Measurements from ENCODE around the gene TSPAN5.

The TSPAN5 gene

DNA sequence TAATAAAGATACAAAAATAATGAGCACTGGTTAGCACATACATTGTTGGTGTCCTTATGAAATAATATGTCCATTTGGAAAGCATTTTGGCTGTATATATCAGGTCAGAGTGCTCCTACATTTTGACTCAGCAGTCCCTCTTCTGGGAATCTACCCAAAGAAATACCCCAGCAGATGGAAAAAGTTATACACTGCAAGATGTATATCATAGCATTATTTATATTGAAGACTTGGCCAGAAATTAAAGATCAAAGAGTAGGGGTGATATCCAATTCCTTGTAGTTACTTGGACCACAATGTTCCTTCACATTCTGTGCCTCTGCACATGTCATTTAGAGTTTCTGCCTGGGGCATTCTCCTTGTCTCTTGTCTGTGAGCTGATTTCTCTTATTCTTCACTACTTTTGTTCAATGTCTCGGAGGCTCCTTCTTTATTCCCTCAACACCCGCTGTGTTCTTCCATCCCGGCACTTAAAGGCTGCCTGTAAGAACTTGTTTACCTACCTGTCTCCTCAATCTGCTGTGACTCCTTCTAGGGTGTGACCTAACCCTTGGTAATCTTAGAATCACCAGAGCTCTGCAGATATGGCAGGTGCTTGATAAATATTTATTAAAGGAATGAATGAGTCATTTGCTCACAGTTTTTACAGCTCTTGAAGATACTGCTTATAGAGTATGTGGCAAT lies 3.1 kb upstream of the TSPAN5 start:
- Mint-ChIP-seq H3K4me1 (peaks cover 72% of the 10 kb centered on the region), H3K4me3 (no peak overlapping the region), H3K27me3 (no peaks in the 10 kb centered on the region), H3K9me3 (no peaks in the 10 kb centered on the region), H3K36me3 (no peaks in the 10 kb centered on the region), H3K27ac (peak overlapping the region; percentile 99)

DNA sequence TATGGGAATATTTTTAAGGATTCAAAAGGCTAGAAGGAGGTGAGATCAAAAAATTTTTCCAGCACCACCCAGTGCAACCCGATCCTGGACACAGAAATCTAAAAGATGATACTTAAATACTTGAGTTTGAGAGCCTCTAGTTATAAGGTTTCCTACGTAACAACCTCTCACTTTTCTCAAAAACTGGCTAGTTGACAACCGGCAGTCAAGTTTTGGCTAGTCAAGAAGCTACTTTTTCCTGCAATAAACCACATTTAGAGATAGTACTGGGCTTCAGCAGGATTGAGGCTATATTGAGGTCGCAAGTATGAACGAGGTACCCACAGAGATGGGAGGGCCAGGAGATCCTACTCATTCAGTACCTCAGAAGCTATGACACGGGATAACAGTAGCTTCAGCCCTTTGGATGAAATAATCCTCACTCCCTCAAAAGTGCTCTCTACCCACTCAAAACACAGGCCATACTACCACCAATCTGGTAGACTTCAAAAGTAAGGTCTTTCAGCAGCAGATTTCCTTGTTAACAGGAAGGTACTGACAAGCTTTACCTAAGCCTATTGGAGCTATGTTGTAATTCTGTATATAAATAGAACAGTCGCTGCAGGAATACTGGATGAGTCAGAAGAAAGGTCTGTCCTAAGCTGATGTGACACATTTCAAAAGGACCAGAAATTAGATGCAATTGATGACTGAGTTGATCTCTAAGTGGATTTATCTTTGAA lies 1.5 kb upstream of the TSPAN5 start:
- no peaks in the 10 kb centered on the region for H3K9me3 Mint-ChIP-seq
- H3K36me3 Mint-ChIP-seq = no peaks in the 10 kb centered on the region
- H3K27ac Mint-ChIP-seq = peak overlapping the region; percentile 79
- H3K27me3 Mint-ChIP-seq = no peaks in the 10 kb centered on the region
- peaks cover 80% of the 10 kb centered on the region for H3K4me1 Mint-ChIP-seq
- peak overlapping the region; percentile 84 for H3K4me3 Mint-ChIP-seq

DNA sequence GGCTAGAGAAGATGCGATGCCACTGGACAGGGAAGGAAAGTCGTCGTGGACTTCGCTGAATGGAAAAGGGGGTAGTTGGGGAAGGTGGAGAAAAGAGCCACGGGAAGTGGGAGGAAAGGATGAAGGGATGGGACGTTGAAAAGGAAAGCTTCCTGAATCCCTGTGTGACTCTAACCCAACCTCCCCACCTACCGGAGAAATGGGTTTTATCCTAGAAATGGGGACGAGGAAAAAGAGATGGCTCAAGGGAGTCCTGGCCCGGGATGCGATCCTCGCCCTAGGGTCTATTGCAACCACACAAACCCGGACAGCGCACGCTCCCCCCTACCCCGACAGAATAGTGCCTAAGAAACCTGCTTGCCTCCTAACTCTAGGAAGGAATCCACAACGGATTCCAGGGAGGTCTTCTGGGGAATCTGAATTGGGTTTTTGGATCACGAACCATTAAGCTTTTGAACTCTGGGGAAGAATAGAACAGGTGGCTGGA lies 738 bp upstream of the TSPAN5 start:
- peak overlapping the region; percentile 84 for H3K4me3 Mint-ChIP-seq
- no peaks in the 10 kb centered on the region for H3K36me3 Mint-ChIP-seq
- peaks cover 78% of the 10 kb centered on the region for H3K4me1 Mint-ChIP-seq
- H3K27me3 Mint-ChIP-seq = no peaks in the 10 kb centered on the region
- H3K27ac Mint-ChIP-seq = peak overlapping the region; percentile 66
- no peaks in the 10 kb centered on the region for H3K9me3 Mint-ChIP-seq

GRCh38 chr4:98657531-98658286 lies 702 bp downstream of the TSPAN5 start:
- H3K36me3 Mint-ChIP-seq = no peaks in the 10 kb centered on the region
- peak overlapping the region; percentile 95 for H3K4me3 Mint-ChIP-seq

DNA sequence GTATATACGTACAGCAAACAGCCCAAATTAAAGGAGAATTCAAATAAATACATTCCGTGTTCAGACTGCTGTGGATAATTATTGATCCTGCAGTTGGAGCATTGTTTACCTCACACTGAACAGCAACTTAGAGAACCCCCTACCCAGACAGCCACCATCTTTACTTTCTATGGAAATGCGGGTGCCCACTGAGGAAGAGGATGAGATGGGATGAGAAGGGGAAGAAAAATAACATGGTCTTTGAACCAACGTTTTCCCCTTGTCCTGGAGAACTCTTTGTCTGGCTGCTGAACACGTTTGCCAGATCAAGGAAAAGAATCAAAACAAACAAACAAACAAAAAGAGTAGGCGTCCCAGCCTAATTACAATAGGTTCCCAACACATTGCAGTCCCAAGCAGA lies 1.5 kb downstream of the TSPAN5 start:
- H3K9me3 Mint-ChIP-seq = no peaks in the 10 kb centered on the region
- peaks cover 74% of the 10 kb centered on the region for H3K4me1 Mint-ChIP-seq
- peak overlapping the region; percentile 95 for H3K4me3 Mint-ChIP-seq
- no peaks in the 10 kb centered on the region for H3K36me3 Mint-ChIP-seq
- H3K27ac Mint-ChIP-seq = peak overlapping the region; percentile 31
- H3K27me3 Mint-ChIP-seq = no peaks in the 10 kb centered on the region

More at GRCh38 chr4:98657531-98658286, 702 bp downstream of the TSPAN5 start:
- no peaks in the 10 kb centered on the region for H3K27me3 Mint-ChIP-seq
- H3K27ac Mint-ChIP-seq = peak overlapping the region; percentile 88
- no peaks in the 10 kb centered on the region for H3K9me3 Mint-ChIP-seq
- H3K4me1 Mint-ChIP-seq = peaks cover 78% of the 10 kb centered on the region

DNA sequence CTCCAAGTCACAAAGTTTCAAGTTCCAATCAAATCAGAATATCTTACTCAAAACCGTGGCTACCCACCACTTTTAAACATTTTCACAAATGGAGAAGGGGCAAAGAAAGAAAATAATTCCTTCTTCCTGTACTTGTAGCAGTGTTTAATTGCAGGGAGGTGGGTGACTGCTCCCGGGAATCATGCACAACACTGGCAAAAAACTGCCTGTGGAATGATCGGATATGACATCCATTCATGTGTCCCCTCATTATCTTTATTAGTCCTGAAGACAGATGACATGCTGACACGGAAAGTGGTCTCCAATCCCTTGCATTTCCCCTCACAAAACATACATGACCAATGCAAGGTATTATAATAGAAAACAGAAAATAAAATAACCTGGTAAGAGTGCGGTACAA lies 2.0 kb downstream of the TSPAN5 start:
- Mint-ChIP-seq H3K4me1 (peaks cover 71% of the 10 kb centered on the region), H3K4me3 (peak overlapping the region; percentile 95), H3K36me3 (no peaks in the 10 kb centered on the region), H3K27ac (no peak overlapping the region), H3K9me3 (no peaks in the 10 kb centered on the region), H3K27me3 (no peaks in the 10 kb centered on the region)

DNA sequence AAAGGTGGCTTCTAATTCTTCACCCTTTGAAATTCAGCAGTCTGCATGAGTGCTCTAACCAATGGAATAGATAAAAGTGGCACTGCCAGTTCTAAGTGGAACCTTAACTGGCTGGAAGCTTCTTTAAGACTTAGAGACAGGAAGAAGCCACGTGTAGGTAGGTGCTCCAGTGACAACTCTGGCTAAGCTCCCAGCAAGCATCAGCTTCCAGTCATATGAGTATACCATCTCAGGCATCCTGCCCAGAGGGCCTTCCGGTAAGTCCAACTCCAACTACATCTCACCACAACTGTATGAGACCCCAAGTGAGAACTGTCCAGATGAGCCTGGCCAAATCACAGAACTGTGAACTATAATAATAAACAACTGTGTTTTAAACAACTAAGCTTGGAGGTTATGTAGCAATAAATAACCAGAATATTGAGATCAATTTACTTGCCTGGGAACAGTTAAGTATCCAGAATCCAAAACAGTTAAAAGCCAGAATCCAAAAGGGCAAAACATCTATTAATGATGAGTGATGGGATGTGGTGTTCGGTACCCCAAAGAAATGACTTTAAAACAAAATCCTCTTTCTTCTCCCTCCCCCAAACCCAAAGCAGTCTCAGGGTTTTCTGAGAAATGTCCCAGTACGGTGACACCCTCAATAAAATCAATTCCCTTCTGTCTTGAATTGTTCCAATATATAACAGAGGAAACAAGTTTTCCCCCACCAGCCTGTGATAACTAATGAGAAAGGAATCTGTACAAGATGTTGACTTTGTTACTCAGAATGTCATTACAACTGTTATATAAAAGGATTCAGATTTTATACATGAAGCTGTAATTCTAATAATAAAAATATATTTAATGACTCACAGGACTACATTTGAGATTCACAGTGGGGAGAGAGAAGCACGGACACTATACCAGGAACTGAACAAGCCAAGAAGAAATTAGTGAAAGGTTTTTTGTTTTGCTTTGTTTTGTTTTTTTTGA lies 4.2 kb downstream of the TSPAN5 start:
- peaks cover 9% of the 10 kb centered on the region for H3K9me3 Mint-ChIP-seq
- H3K4me3 Mint-ChIP-seq = no peak overlapping the region
- no peak overlapping the region for H3K27ac Mint-ChIP-seq
- H3K36me3 Mint-ChIP-seq = peaks cover 2% of the 10 kb centered on the region
- peaks cover 62% of the 10 kb centered on the region for H3K4me1 Mint-ChIP-seq
- no peaks in the 10 kb centered on the region for H3K27me3 Mint-ChIP-seq

GRCh38 chr4:98652996-98653395 lies 5.4 kb downstream of the TSPAN5 start:
- Mint-ChIP-seq H3K27me3 (no peaks in the 10 kb centered on the region), H3K36me3 (peaks cover 2% of the 10 kb centered on the region), H3K27ac (no peak overlapping the region), H3K4me3 (no peak overlapping the region), H3K4me1 (peaks cover 58% of the 10 kb centered on the region), H3K9me3 (peaks cover 9% of the 10 kb centered on the region)

- Mint-ChIP-seq H3K9me3 (peaks cover 9% of the 10 kb centered on the region), H3K4me1 (peaks cover 52% of the 10 kb centered on the region), H3K27ac (no peak overlapping the region), H3K27me3 (no peaks in the 10 kb centered on the region), H3K36me3 (peaks cover 2% of the 10 kb centered on the region), H3K4me3 (no peak overlapping the region)
Observed at GRCh38 chr4:98648602-98649001, 9.8 kb downstream of the TSPAN5 start.

DNA sequence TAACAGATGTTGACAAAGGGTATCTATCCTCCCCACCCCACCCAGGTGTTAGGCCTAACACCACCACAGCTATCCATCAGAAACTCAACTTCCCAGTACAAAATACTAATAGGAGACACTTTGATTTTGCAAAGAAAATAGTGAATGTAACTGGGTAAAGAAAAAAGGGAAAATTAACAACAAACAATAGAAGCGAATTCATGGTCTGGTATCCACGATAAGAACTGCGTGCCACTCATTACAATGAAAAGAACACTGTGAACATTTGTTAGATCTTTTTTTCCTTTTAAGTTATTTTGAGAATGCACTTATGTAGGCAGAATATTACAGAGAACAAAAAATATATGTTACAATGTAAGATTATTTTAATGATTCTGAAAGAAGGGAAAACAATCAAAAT lies 12.0 kb downstream of the TSPAN5 start:
- H3K27ac Mint-ChIP-seq = no peak overlapping the region
- no peak overlapping the region for H3K4me3 Mint-ChIP-seq
- H3K4me1 Mint-ChIP-seq = peaks cover 58% of the 10 kb centered on the region

DNA sequence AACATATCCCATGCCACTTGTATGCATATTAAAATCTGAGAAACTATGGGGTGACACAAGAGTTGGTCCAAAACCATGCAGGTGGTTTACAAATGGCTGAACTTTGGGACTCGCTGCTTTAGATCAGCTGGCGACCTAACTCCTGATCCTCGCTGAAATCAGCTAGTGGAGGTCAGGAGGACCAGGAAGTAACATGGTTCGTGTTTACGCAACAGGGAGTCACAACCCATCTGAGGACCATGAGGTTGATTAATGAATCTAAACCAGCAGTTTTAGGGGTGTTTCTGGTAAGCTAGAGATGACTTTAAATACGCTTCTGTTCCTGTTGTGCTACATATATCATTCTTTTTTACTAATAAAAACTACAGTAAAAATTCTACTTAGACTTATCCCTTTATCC lies 12.9 kb downstream of the TSPAN5 start:
- Mint-ChIP-seq H3K4me3 (no peak overlapping the region), H3K36me3 (peaks cover 2% of the 10 kb centered on the region), H3K9me3 (peaks cover 6% of the 10 kb centered on the region), H3K27me3 (no peaks in the 10 kb centered on the region), H3K4me1 (peaks cover 54% of the 10 kb centered on the region), H3K27ac (no peak overlapping the region)

More for the DNA sequence above, 12.0 kb downstream of the TSPAN5 start:
- Mint-ChIP-seq H3K27me3 (no peaks in the 10 kb centered on the region), H3K9me3 (peaks cover 9% of the 10 kb centered on the region), H3K36me3 (peaks cover 2% of the 10 kb centered on the region)

- Mint-ChIP-seq H3K4me1 (peaks cover 65% of the 10 kb centered on the region), H3K27ac (peak overlapping the region; percentile 66), H3K4me3 (peak overlapping the region; percentile 51)
Observed at GRCh38 chr4:98643755-98644154, 14.7 kb downstream of the TSPAN5 start.

DNA sequence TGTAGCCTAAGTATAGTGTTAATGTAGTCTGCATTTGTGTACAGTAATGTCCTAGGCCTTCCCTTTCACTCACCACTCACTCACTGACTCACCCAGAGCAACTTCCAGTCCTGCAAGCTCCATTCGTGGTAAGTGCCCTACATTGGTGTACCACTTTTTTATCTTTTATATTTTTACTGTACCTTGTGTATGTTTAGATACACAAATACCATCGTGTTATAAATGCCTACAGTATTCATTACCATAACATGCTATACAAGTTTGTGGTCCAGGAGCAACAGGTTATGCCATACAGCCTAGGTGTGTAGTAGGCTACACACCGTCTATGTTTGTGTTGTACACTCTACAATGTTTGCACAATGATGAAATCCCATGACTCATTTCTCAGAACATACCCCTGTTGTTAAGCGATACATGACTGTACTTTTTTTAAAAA lies 15.4 kb downstream of the TSPAN5 start:
- H3K27ac Mint-ChIP-seq = peak overlapping the region; percentile 17

More at GRCh38 chr4:98643755-98644154, 14.7 kb downstream of the TSPAN5 start:
- H3K36me3 Mint-ChIP-seq = peaks cover 3% of the 10 kb centered on the region
- no peaks in the 10 kb centered on the region for H3K9me3 Mint-ChIP-seq
- no peaks in the 10 kb centered on the region for H3K27me3 Mint-ChIP-seq

GRCh38 chr4:98641906-98642668 lies 16.3 kb downstream of the TSPAN5 start:
- Mint-ChIP-seq H3K36me3 (peaks cover 3% of the 10 kb centered on the region), H3K27ac (peak overlapping the region; percentile 51), H3K27me3 (no peaks in the 10 kb centered on the region), H3K4me1 (peaks cover 65% of the 10 kb centered on the region), H3K9me3 (no peaks in the 10 kb centered on the region), H3K4me3 (no peak overlapping the region)

More for the DNA sequence above, 15.4 kb downstream of the TSPAN5 start:
- no peaks in the 10 kb centered on the region for H3K9me3 Mint-ChIP-seq
- H3K27me3 Mint-ChIP-seq = no peaks in the 10 kb centered on the region
- H3K4me3 Mint-ChIP-seq = no peak overlapping the region
- peaks cover 69% of the 10 kb centered on the region for H3K4me1 Mint-ChIP-seq
- H3K36me3 Mint-ChIP-seq = peaks cover 3% of the 10 kb centered on the region

Data from activated naive CD4-positive, alpha-beta T cell treated with anti-CD3 and anti-CD28 coated beads, Interleukin-2, amount 50 U/mL, for 24 hours (primary cell).